Activated CD4-positive, CD25-positive, alpha-beta regulatory T cell treated with anti-CD3 and anti-CD28 coated beads, Interleukin-2, amount 50 U/mL, for 72 hours (primary cell): ENCODE data around the gene S100A6.
"Not testable (repeated sequence)": the region's sequence is repeated elsewhere in the genome, so short reads cannot be mapped to it uniquely, and the experiment has no call there.

Experiments
- DNase-seq: peaks from one replicate; pipeline ENCODE4 v3.0.0; 2021

Gene S100A6

DNA sequence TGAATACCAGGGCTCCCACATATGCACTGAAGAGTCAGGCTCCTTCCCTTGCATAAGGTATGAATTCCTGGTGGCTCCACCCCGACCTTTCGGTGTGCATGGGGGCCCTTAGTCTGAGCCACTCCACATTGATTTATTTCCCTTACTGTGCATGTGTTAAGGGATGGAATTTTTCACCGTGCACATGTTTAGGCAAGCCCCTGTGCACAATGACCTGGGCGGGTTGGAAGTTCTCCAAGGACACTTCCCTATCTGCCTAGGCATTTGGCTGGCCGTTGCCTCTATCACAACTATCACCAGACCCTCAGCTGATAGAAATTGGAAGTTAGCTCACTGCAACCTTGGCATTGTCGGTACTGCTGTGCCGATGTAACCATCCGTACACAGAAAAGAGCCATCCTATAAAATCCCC, 9.7 kb downstream of the S100A6 start:
- no peak for DNase-seq

- DNase-seq = peak; percentile 17
These were observed 10.6 kb downstream of the S100A6 start for GRCh38 chr1:153525088-153525728.

- not testable (repeated sequence) for DNase-seq
These were observed 13.3 kb downstream of the S100A6 start for GRCh38 chr1:153522353-153523048.

DNA sequence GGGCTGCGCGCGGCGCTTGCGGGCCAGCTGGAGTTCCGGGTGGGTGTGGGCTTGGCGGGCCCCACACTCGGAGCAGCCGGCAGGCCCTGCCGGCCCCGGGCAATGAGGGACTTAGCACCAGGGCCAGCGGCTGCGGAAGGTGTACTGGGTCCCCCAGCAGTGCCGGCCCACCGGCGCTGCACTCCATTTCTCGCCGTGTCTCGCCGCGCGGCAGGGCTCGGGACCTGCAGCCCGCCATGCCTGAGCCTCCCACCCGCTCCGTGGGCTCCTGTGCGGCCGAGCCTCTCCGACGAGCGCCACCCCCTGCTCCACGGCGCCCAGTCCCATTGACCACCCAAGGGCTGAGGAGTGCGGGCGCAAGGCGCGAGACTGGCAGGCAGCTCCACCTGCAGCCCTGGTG, 14.0 kb downstream of the S100A6 start:
- DNase-seq = not testable (repeated sequence)

- DNase-seq = no peak
These were observed 14.8 kb downstream of the S100A6 start for GRCh38 chr1:153520818-153521476.

DNA sequence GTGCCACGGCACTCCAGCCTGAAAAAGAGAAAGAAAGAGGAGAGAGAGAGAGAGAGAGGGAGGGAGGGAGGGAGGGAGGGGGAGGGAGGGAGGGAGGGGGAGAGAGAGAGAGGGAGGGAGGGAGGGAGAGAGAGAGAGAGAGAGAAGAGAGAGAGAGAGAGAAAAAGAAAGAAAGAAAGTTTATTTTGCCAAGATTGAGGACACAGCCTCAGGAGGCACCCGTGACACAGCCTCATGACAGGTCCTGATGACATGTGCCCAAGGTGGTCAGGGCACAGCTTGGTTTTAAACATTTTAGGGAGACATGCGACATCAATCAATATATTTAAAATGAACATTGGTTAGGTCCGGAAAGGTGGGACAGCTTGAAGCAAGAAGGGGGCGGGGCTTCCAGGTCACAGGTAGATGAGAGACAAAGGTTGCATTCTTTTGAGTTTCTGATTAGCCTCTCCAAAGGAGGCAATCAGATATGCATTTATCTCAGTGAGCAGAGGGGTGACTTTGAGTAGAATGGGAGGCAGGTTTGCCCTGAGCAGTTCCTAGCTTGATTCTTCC, 15.6 kb downstream of the S100A6 start:
- not testable (repeated sequence) for DNase-seq

GRCh38 chr1:153519242-153519641, 16.5 kb downstream of the S100A6 start:
- DNase-seq = no peak

GRCh38 chr1:153515504-153516394, 20.0 kb downstream of the S100A6 start:
- DNase-seq = no peak

DNA sequence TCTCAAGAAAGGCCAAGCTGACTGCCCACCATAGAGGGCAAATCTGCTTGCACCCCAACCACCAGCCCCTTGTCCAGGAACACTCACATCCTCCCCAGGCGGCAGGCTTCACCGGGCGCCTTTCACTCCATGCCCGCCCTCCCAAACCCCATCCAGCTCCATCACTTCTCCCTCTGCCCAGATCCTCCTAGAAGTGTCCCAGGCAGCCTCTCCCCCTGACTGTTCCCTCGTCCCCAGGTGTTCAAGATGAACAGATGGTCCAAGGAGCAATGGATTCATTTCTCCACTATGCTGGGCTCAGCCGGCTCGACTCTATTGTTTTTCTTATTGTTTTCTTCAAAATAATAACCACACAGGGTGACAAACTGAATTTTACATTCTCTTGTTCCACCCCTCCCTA, 22.1 kb downstream of the S100A6 start:
- DNase-seq = no peak

- no peak for DNase-seq
These were observed 22.8 kb downstream of the S100A6 start for GRCh38 chr1:153513023-153513422.

GRCh38 chr1:153510984-153511410, 24.8 kb downstream of the S100A6 start:
- DNase-seq = peak; percentile 83

- peak; percentile 63 for DNase-seq
These were observed 25.9 kb downstream of the S100A6 start for GRCh38 chr1:153509729-153510354.

DNA sequence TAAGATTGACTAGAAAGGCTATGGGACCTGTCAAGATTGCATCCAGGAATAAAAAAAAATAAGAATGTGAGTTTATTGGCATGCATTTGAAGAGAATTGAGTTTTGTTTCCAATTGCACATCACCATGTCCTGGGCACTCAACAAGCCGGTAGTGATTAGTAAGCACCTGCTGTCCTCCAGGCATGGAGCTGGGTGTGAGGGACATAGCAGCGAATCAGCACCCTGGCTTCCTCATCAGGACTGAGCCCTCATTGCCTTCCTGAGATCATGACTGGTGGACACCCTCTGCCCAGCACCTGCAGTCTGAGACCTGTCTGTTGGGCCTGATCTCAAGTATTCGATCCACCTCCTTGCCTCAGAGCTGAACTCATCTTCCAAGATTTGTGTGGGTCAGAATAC, 26.8 kb downstream of the S100A6 start:
- DNase-seq = no peak

GRCh38 chr1:153507926-153508583, 27.7 kb downstream of the S100A6 start:
- no peak for DNase-seq

DNA sequence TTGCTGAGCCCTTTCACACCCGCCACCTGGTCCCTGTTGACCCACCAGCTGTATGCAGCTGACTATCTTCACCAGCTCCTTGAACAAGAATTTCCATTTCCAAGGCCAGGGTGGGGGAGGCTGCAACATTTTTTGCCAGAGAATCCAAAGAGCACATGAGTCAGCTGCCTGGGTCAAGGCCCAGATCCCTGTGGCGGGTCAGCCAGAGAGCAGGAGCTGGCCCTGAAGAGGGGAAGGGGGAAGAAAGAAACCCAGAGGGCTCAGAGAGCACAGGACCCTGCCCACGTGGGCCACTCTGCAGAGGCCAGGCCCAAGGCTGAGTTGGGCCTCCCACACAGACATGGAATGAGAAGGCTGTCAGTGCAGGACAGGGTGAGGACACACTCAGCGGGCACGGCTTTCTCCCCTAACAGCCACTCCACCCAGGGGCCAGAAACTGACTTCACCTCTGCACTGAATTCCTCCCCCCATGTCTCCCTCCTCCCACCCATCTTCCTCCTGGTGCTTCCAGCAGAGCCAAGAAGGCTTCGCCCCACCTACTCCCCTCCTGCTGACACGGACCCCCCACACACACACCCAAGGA, 28.9 kb downstream of the S100A6 start:
- no peak for DNase-seq

GRCh38 chr1:153506386-153506785, 29.4 kb downstream of the S100A6 start:
- DNase-seq = no peak

GRCh38 chr1:153505576-153505975, 30.2 kb downstream of the S100A6 start:
- no peak for DNase-seq

- no peak for DNase-seq
These were observed 32.0 kb downstream of the S100A6 start for GRCh38 chr1:153503766-153504165.

DNA sequence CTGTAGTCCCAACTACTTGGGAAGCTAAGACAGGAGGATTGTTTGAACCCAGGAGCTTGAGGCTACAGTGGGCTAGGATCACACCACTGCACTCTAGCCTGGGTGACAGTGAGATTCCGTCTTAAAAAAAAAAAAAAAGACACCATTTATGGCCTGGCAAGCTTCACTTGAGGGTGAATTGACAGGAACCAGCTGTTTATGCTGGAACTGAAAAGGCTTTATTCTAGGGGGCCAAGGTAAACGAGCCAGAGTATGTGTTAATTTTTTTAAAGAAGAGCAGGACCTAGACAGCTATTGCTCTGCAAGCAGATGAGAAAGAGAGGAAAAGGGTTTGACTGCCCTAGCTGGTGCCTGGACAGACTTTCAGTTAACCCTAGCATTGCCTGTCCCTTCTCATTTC, 37.0 kb downstream of the S100A6 start:
- no peak for DNase-seq

DNA sequence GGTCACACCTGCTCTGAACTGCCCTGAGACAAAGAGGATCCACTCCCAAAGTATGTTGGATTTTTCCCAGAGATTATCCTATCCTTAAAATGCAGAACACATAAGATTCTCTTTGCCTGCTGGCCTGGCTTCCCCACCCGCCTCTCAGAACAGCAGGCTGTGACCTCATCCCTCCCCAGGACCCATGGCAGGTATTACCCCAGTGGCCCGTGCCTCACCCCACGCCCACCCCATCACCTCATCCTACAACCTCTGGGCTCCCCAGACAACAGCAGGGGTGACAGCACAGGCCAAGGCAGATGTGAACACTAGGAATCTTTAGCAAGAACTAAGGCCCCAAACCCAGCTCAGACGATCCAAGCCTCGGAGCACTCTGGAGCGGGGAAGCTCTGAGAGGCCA, 40.3 kb downstream of the S100A6 start:
- DNase-seq = no peak

- peak; percentile 86 for DNase-seq
These were observed 40.7 kb downstream of the S100A6 start for GRCh38 chr1:153494976-153495535.
